Pancreas (tissue), 10 donors: ENCODE data around the gene NARF. TPM values are rescaled to one million over a fixed set of nuclear protein-coding genes. Genes with fewer than 3 reads are reported as not detected.

Experiments
- ATAC-seq, 4 donors: fragments of 200-7000 bp; cut with Tn5 transposase; one replicate each; pipeline versions ENCODE4 v1.8.0 to v1.9.1; 2020; ENCODE audit warnings: mild to moderate bottlenecking in 4 of 4, moderate library complexity in 4 of 4
- DNase-seq, 6 donors: peaks; one replicate each; pipeline ENCODE4 v3.0.0-alpha.2; 2020
- FAIRE-seq: peaks from 2 replicates; lab custom pipeline; 2012; peaks lifted over from hg19 to GRCh38; lab: Jason Lieb, UNC
- H3K27ac ChIP-seq, 4 donors: fragments of 200-600 bp; sonication (generic); 1 replicate in 3 of 4; 2 replicates in 1 of 4; pipeline versions ENCODE4 v1.5.0 to v1.8.0; 2020
- H3K27me3 ChIP-seq, 4 donors: fragments of 200-600 bp; one replicate each; pipeline ENCODE4 v1.8.0; 2021
- H3K36me3 ChIP-seq, 3 donors: fragments of 200-600 bp; sonication (generic) in 1 of 3; one replicate each; pipeline versions ENCODE4 v1.5.0 to v1.8.0; 2020 to 2021
- H3K4me1 ChIP-seq, 3 donors: fragments of 200-600 bp; one replicate each; pipeline ENCODE4 v1.8.0; 2021
- H3K4me3 ChIP-seq, 4 donors: fragments of 200-600 bp; sonication (generic) in 2 of 4; one replicate each; pipeline versions ENCODE4 v1.5.0 to v1.8.0; 2020 to 2021
- H3K9me3 ChIP-seq, 4 donors: fragments of 200-600 bp; one replicate each; pipeline ENCODE4 v1.8.0; 2021
- WGBS, 2 donors: extraction: QIAGEN DNeasy Blood & Tissue Kit; methylation state at CpG; one replicate each; pipeline ENCODE4 v1.1.7; 2013; 5-methylcytosine and 5-hydroxymethylcytosine counted together
- intact Hi-C, 3 donors: fragments of 100-400 bp; cut with DNase I; formaldehyde crosslinking; loops; one replicate each; pipeline versions ENCODE4 v1.11.1 to v1.14.2; 2022
- polyA plus RNA-seq, 2 donors: library from polyadenylated mRNA; stranded (reverse); fragments of 200-250 nt; gene quantifications; one replicate each; pipeline ENCODE4 v1.2.3, GENCODE V29; 2013
- total RNA-seq, 6 donors: library from RNA; stranded (reverse); fragmentation: NEBNext Ultra II Directional in 4 of 6; extraction: Animal tissue kit (Norgen Biotek cat#: 25700) in 4 of 6; gene quantifications; one replicate each; pipeline versions ENCODE4 v1.2.1 to v1.2.4, GENCODE V29; 2021 to 2023
- TF ChIP-seq, protein P1 (sequence below), 4 donors: fragments of 200-600 bp; sonication (generic) in 3 of 4; IDR thresholded peaks; one replicate each; pipeline versions ENCODE4 v1.5.0 to v1.8.0; 2021; ENCODE audit warnings: antibody characterized with exemption in 4 of 4
- donor health status: healthy with polysubstance abuse.
- donor health status: DM: no; HTN: no; CAD: no; lungs with moderate emphysema.
- donor health status: DM: no; HTN: no; CAD: no.
- donor health status: control.
- donor health status: control.
- donor health status: Bipolar disorder and iron deficiency.
- donor health status: DM: yes; HTN: yes; CAD: no.
- donor health status: DM: no; HTN: no; CAD: no.
- donor health status: DM: no; HTN: no; CAD: no.
- donor health status: DM: yes; HTN: yes; CAD: no.

The NARF gene
- total and polyA plus RNA-seq, 8 donors: 21.3 to 96.9 (median 34.1) TPM

DNA sequence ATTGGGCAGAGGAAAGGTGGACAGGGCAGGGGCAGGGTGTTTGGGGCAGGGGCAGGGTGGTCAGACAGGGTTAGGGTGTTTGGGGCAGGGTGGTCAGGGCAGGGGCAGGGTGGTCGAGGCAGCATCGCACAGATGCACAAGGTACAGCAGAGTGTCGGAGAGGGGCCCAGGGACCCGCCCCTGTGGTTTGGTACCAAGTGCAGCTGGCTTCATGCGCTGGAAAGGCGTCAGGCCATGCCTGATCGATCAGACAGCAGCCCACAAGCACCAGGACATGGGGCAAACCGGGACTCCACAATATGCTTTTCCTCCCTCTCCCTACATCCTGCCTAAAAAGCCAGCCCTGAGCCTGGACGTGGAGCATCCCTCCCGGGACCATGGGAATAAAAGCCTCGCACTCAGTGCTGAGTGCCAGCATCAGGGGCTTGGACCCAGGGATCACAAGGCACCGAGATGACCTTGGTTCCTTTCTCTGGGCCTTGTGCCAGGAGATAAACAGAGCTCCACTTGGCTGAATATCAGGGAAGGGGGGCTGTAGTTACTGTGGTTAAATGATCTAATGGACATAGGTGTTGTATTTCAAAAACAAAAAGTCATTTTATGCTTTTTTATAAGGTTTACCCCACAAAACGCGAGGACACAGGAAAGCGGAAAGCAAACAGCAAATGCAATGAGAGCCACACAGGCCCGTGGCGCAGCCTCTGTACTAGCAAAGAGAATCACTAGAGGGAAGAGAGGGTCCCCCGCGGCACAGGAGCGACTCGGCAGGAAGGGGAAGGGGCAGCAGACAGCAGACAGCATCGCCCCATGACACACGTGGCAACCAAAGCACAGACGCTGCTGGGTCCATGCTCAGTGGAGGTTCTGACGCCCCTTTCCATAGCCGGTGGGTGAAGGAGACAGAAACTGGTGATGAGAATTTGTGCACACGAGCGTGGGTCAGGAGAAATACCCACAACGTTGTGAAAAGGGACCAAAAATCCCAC is 45.7 kb upstream of the NARF start:
- TF ChIP-seq, protein P1, sequence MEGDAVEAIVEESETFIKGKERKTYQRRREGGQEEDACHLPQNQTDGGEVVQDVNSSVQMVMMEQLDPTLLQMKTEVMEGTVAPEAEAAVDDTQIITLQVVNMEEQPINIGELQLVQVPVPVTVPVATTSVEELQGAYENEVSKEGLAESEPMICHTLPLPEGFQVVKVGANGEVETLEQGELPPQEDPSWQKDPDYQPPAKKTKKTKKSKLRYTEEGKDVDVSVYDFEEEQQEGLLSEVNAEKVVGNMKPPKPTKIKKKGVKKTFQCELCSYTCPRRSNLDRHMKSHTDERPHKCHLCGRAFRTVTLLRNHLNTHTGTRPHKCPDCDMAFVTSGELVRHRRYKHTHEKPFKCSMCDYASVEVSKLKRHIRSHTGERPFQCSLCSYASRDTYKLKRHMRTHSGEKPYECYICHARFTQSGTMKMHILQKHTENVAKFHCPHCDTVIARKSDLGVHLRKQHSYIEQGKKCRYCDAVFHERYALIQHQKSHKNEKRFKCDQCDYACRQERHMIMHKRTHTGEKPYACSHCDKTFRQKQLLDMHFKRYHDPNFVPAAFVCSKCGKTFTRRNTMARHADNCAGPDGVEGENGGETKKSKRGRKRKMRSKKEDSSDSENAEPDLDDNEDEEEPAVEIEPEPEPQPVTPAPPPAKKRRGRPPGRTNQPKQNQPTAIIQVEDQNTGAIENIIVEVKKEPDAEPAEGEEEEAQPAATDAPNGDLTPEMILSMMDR (IDR thresholded peaks at IDR 0.05): no peak
- 57 to 59% methylated on average over 29 of the region's 29 CpGs for WGBS, 2 donors
- intact Hi-C loops: no loop called here
- Histone ChIP-seq H3K36me3 (no peaks in the 10 kb centered on the region), H3K9me3 (no peaks in the 10 kb centered on the region), H3K4me3 (no peak overlapping the region), H3K4me1 (peaks cover 0 to 7% (median 4%) of the 10 kb centered on the region in 3 donors), H3K27me3 (no peaks in the 10 kb centered on the region), H3K27ac (no peak overlapping the region)
- peak in 2 of 6 donors; percentile 27 to 38 for DNase-seq
- peak in 3 of 4 donors; percentile 41 to 55 (median 44) for ATAC-seq
- FAIRE-seq: no peak

DNA sequence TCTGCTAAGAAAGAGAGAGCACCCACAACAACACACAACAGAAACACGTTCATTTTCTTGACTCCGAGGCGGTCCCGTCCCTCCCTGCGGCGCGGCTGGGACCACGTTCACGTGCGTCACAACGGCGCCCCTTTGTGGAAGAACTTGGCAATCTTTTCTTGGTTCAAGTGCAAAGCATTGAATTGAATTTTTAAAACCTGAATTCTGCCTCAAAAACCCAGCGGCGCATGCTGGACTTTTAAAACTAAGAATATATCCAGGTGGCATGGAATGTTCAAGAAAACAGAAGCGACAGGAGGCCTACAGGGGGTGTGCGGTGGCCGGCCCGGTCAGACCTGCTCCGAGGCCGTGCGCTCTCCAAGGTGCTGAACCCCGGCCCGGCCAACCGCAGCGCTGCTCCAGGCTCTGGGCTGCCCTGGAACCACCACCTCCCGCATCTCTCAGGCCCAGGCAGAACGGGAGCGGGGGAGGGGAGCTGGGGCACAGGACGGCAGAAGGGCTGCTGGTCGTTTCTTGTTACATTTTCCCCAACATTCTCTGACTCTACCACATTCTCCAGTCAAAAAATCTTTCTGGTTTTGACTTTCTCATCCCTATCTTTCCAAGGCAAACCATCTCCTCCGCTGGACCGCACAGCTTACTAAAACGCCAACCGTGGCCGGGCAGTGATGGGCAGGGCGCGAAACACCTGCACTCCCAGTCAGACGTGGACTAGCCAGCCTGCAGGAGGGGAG is 43.8 kb upstream of the NARF start:
- no peak for FAIRE-seq
- peak in 5 of 6 donors; percentile 65 to 89 (median 76) for DNase-seq
- TF ChIP-seq, protein P1 (IDR thresholded peaks at IDR 0.05): peak in 3 of 4 donors; percentile 14 to 34 (median 32)

DNA sequence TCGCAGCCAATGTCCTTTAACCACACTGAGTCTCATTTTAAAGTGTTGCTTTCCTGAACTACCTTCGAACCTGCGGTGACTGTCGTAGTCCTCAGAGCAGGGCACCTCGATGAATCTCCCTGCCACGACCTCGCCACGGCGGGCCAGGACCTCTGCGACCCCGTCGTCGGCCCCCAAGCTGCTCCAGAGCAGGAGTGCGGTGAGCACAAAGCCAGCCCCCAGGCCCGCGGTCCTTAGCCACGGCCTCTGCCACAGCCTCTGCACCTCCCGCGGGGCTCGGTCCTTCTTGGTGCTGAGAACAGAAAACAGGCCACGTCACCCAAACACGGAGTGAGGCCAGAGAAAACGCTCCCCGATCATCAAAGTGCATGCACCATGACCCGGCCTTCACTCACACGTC is 43.2 kb upstream of the NARF start:
- peak in 1 of 6 donors; percentile 30 for DNase-seq
- intact Hi-C loops: no loop called here
- no peaks in the 10 kb centered on the region for H3K36me3 ChIP-seq
- 90 to 91% methylated on average over 26 of the region's 26 CpGs for WGBS, 2 donors
- no peak overlapping the region for H3K27ac ChIP-seq
- H3K4me1 ChIP-seq: peaks cover 4 to 15% (median 6%) of the 10 kb centered on the region in 3 donors
- no peaks in the 10 kb centered on the region for H3K27me3 ChIP-seq
- no peak for FAIRE-seq
- ATAC-seq: no peak
- no peak overlapping the region for H3K4me3 ChIP-seq
- H3K9me3 ChIP-seq: no peaks in the 10 kb centered on the region
- TF ChIP-seq, protein P1 (IDR thresholded peaks at IDR 0.05): no peak

More for the DNA sequence above, 43.8 kb upstream of the NARF start:
- WGBS, 2 donors: 31 to 33% methylated on average over 38 of the region's 38 CpGs
- Histone ChIP-seq H3K36me3 (no peaks in the 10 kb centered on the region), H3K4me1 (peaks cover 4 to 14% (median 6%) of the 10 kb centered on the region in 3 donors), H3K27ac (no peak overlapping the region), H3K27me3 (no peaks in the 10 kb centered on the region), H3K4me3 (no peak overlapping the region), H3K9me3 (no peaks in the 10 kb centered on the region)
- intact Hi-C loops: no loop called here
- ATAC-seq: peak; percentile 32 to 75 (median 67)

DNA sequence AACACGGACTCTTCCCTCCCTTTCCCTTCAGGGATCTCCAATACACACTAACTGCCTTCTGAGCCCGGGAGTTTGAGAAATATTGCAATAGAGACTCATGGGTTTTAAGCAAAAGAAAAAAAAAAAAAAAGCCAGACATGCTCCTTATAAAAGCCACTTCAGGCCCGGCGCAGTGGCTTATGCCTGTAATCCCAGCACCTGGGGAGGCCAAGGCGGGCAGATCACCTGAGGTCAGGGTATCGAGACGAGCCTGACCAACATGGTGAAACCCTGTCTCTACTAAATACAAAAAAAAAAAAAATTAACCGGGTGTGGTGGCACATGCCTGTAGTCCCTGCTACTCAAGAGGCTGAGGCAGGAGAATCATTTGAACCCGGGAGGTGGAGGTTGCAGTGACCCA is 42.8 kb upstream of the NARF start:
- ATAC-seq (no peak), FAIRE-seq (no peak), DNase-seq (peak in 1 of 6 donors; percentile 8)
- H3K27ac ChIP-seq: no peak overlapping the region
- WGBS, 2 donors: 94 to 95% methylated on average over 9 of the region's 9 CpGs
- no peak overlapping the region for H3K4me3 ChIP-seq
- intact Hi-C loops: no loop called here
- no peaks in the 10 kb centered on the region for H3K27me3 ChIP-seq
- TF ChIP-seq, protein P1 (IDR thresholded peaks at IDR 0.05): no peak
- no peaks in the 10 kb centered on the region for H3K36me3 ChIP-seq
- peaks cover 4 to 15% (median 6%) of the 10 kb centered on the region in 3 donors for H3K4me1 ChIP-seq
- H3K9me3 ChIP-seq: no peaks in the 10 kb centered on the region
